Activated CD4-positive, alpha-beta T cell treated with anti-CD3 and anti-CD28 coated beads, Interleukin-2, amount 50 U/mL, for 48 hours (primary cell): ENCODE results near the gene FIS1.
A peak's percentile ranks its signal among the peaks of the same experiment; 100 is the strongest.
"Not testable (repeated sequence)": the region's sequence is repeated elsewhere in the genome, so short reads cannot be mapped to it uniquely, and the experiment has no call there.

Experiments used
- DNase-seq, 2 experiments: peaks; one replicate each; pipeline ENCODE4 v3.0.0-alpha.2; 2020

The FIS1 gene

DNA sequence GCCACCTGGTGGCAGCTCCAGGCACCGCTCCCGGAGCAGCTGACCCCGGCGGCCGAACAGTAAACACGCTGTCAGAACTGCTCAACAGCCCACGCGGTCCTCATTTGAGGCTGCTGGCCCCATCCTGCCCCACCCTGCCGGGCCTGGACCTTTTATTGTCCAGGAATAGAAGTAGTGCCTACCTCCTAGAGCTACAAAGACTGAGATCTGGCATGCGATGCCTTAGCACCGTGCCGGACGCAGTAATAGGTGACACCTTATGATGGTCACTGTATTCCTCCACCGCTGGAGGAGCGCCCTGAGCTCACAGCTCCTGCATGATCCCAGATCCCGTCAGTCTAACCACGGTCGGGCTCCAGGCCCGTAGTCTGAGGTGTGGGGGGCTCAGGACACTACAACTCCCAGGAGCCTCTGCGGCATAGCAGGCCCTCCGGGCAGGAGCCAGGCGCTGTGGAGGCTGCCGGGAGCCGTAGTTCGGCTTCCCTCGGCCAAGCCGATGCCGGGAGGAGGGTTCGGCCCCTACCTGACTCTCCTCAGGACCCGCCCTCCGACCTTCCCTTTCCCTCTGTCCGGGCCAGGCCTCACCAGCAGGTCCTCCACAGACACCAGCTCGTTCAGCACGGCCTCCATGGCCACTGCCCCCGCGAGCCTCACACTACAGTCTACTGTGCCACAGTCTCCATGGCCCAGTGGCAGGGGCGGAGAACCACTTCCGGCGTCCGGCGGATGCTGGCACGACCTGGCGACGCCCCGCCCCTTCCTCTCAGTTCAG lies at the start of gene FIS1:
Gene FIS1, minus strand, starts transcription at position 707 of the 772 bp plus-strand sequence. Its CDS starts 77 bp downstream, at position 630.
- DNase-seq = peak; percentile 94 to 95

DNA sequence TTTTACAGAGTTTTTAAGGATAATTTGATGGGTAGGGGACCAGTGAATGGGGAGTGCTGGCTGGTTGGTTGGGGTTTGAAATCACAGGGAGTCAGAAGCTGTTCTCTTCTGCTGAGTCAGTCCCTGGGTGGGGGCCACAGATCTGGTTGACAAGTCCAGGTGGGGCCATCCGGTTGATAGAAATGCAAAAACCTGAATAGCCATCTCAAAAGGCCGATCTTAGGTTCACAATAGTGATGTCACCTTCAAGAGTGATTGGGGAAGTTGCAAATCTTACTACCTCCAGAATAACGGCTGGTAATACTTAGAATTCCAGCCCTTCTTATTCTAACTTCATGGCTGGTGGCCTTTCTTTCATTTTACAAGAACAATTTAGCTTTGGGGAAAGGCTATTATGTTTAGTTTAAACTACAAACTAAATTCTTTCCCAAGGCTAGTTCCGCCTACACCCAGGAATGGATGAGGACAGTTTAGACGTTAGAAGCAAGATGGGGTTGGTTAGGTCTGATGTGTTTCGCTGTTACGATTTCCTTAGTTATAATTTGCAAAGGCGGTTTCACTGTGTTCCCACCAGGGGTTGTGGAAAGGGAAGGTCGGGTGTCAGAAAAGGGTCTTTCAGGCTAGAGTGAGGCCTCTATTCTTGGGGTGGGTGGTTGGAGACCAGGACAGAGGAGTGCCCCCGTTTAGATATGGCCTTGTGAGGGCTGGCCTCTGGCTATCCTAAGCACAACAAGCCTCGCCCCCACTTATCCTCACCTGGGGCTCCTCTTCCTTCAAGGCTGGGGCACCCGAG lies 49.4 kb upstream of the FIS1 start:
- DNase-seq = no peak

- DNase-seq = not testable (repeated sequence)
Measured at GRCh38 chr7:101293069-101294021, 48.5 kb upstream of the FIS1 start.

GRCh38 chr7:101292566-101292965 lies 47.7 kb upstream of the FIS1 start:
- not testable (repeated sequence) for DNase-seq

GRCh38 chr7:101290186-101291037 lies 45.5 kb upstream of the FIS1 start:
- peak; percentile 73 to 75 for DNase-seq

GRCh38 chr7:101289687-101290086 lies 44.8 kb upstream of the FIS1 start:
- not testable (repeated sequence) for DNase-seq

- no peak for DNase-seq
Measured at GRCh38 chr7:101288439-101288838, 43.6 kb upstream of the FIS1 start.

DNA sequence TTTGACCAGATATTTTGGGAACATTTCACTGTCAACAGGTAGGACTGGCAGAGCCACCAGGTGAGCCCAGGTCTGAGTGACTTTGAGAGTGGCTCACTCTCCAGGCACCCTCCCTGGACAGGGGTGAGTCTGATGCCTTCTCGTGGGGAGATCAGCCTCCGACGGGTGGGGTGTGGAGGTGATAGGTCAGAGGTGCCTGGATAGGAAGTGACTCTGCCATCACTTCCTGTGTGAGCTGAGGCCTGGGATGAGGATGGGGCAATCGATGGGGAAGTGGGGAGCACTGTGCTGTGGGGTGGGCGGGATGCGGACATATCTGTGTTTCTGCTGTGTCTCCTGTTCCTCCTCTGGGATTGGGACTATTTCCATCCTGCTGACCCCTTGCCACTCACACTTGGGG lies 42.2 kb upstream of the FIS1 start:
- DNase-seq = no peak

DNA sequence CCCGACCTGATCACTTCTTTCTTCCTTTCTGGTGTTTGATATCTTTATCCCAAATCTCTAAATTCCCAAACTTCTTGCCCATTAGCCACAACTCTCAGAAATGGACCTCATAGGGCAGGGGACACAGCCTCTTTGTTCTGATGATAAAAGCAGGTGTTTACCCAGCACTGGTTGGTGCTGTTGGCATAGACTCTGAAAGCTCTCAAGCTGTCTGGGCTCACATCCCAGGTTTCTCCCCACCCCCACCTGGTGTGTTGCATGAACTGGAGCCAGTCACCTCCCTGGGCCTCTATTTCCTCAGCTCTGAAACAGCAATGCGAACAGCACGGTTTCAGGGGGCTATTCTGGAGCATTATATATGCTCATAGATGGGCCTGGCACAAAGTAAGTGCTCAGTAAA lies 41.0 kb upstream of the FIS1 start:
- not testable (repeated sequence) for DNase-seq

GRCh38 chr7:101285171-101285570 lies 40.3 kb upstream of the FIS1 start:
- no peak for DNase-seq

GRCh38 chr7:101280912-101281311 lies 36.0 kb upstream of the FIS1 start:
- not testable (repeated sequence) for DNase-seq

DNA sequence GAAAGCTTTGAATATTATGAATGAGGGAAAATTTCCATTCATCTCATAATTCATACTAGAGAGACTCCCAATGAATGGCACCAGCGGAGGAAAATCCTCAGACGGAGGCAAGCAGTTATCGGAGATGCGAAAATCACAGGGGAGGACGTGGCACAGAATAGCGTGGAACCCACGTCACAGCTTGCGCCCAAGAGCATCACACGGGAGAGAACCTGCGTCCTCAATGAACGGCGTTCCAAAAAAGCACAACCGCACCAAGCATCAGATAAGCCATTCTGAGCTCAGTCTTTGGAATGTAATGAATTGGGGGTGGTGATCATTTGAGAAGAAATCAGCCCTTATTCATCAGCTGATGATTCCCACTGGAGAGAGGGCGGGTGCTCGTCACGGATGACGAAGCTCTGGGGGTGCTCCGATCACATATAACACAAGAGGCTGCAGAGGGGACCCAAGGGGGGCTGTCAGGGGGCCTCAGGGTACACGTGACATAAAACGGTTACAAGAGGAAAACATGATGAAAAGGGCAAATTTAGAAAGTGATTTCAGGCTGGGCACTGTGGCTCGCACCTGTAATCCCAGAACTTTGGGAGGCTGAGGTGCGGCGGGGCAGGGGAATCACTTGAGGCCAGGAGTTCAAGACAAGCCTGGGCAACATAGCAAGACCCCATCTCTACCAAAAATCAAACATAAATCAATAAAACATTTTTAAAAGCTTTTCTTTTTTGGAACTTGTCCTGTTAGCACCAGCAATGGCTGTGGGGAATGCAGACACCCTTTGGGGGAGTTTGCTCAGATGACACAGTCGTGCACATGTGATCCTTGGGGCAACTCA lies 33.8 kb upstream of the FIS1 start:
- DNase-seq = no peak

GRCh38 chr7:101277155-101277554 lies 32.3 kb upstream of the FIS1 start:
- DNase-seq = no peak

- no peak for DNase-seq
Measured at GRCh38 chr7:101273206-101273605, 28.3 kb upstream of the FIS1 start.

- no peak for DNase-seq
Measured at GRCh38 chr7:101271021-101271420, 26.1 kb upstream of the FIS1 start.

DNA sequence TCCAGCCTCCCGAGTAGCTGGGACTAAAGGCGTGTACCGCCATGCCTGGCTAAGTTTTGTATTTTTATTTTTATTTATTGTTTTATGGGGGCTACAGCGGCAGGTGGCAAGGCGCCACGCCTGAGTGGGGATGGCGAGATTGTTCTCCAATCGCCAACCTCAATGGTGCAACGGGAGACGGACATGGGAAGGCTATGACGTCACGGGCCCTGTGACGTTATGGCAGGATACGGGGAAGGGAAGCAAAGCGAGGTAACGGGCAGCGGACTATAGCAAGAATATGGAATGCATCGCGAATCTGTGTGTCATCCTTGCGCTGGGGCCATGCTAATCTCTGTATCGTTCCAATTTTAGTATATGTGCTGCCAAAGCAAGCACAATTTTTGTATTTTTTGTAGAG lies 24.8 kb upstream of the FIS1 start:
- no peak for DNase-seq

GRCh38 chr7:101265622-101266516 lies 21.0 kb upstream of the FIS1 start:
- DNase-seq = no peak

DNA sequence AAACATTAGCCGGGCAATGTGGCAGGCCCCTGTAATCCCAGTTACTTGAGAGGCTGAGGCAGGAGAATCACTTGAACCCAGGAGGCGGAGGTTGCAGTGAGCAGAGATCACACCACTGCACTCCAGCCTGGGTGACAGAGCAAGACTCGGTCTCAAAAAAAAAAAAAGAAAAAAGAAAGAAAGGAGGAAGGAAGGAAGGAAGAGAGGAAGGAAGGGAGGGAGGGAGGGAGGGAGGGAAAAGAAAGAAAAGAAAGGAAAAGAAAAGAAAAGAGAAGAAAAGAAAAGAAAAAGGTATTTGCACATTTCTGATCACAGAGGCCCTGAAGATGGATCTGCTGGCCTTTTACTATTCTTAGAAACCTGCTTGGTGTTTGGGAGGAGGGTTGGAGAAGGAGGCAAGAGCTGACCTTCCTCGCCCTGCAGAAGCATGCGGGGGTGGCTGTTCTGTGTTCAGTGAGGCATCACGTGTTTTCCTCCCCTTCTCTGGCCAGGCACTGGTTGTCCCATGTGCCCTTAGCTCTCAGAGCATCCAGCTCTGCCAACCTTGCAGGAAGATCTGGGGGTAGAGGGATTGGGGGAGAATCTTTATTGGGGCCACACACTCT lies 19.3 kb upstream of the FIS1 start:
- DNase-seq = not testable (repeated sequence)

GRCh38 chr7:101258243-101258731 lies 13.4 kb upstream of the FIS1 start:
- DNase-seq = no peak
